CD14-positive monocyte (primary cell): ENCODE measurements around the gene SRPX. TPM values are rescaled to one million over a fixed set of nuclear protein-coding genes. Genes with fewer than 3 reads are reported as not detected.

Source experiments
- DNase-seq, 3 donors: peaks; one replicate each; pipeline ENCODE4 v3.0.0-alpha.2; 2011 to 2022
- H2AFZ ChIP-seq: 2 replicates; pipeline ENCODE4 v1.6.0; 2012; ENCODE audit warnings: mild to moderate bottlenecking, low read depth, low read length, inconsistent platforms; ENCODE audit not compliant: insufficient read depth, poor library complexity, severe bottlenecking
- H3K27ac ChIP-seq, 2 donors: 1 replicate in 1 of 2; 2 replicates in 1 of 2; pipeline ENCODE4 v1.5.1; 2012 to 2013; ENCODE audit warnings: low read length in 2 of 2, control low read depth in 1 of 2, inconsistent platforms in 1 of 2, low read depth in 1 of 2, mild to moderate bottlenecking in 1 of 2
- H3K27me3 ChIP-seq, 2 donors: one replicate each; pipeline versions ENCODE4 v1.6.0 to v1.6.1; 2011 to 2013; ENCODE audit warnings: low read length in 2 of 2; ENCODE audit not compliant: control insufficient read depth in 2 of 2, insufficient read depth in 2 of 2
- H3K36me3 ChIP-seq, 2 donors: replicated peaks in 1 of 2; 1 replicate in 1 of 2; 2 replicates in 1 of 2; pipeline versions ENCODE4 v1.5.1 to v1.6.1; 2012 to 2013; ENCODE audit warnings: low read length in 2 of 2, control low read depth in 1 of 2, inconsistent platforms in 1 of 2, mild to moderate bottlenecking in 1 of 2; ENCODE audit not compliant: insufficient read depth in 2 of 2, control insufficient read depth in 1 of 2
- H3K4me1 ChIP-seq, 2 donors: 1 replicate in 1 of 2; 2 replicates in 1 of 2; pipeline versions ENCODE4 v1.5.1 to v1.6.1; 2012 to 2013; ENCODE audit warnings: low read length in 2 of 2, control low read depth in 1 of 2, inconsistent platforms in 1 of 2, mild to moderate bottlenecking in 1 of 2, moderate library complexity in 1 of 2; ENCODE audit not compliant: insufficient read depth in 2 of 2, control insufficient read depth in 1 of 2
- H3K4me2 ChIP-seq: replicated peaks from 2 replicates; pipeline ENCODE3; 2012; ENCODE audit warnings: low read length, moderate library complexity, mild to moderate bottlenecking; ENCODE audit not compliant: poor library complexity, severe bottlenecking; ENCODE audit errors: extremely low read depth
- H3K4me3 ChIP-seq, 3 experiments: fragments of 200-600 bp in 1 of 3; sonication (generic) in 1 of 3; replicated peaks in 1 of 3; 1 replicate in 2 of 3; 2 replicates in 1 of 3; pipeline ENCODE4 v1.5.1; 2011 to 2013; ENCODE audit warnings: low read length in 3 of 3, mild to moderate bottlenecking in 3 of 3, control low read depth in 2 of 3, low read depth in 2 of 3, inconsistent platforms in 1 of 3, moderate library complexity in 1 of 3
- H3K79me2 ChIP-seq: 2 replicates; pipeline ENCODE4 v1.6.0; 2012; ENCODE audit warnings: mild to moderate bottlenecking, control low read depth, inconsistent platforms, low read length, moderate library complexity; ENCODE audit not compliant: insufficient read depth
- H3K9ac ChIP-seq: 2 replicates; pipeline ENCODE4 v1.6.0; 2017; ENCODE audit warnings: low read length, mild to moderate bottlenecking; ENCODE audit not compliant: insufficient read depth, poor library complexity, severe bottlenecking
- H3K9me3 ChIP-seq, 2 donors: replicated peaks in 1 of 2; 1 replicate in 1 of 2; 2 replicates in 1 of 2; pipeline versions ENCODE4 v1.5.1 to v1.6.1; 2012 to 2013; ENCODE audit warnings: low read length in 2 of 2, control low read depth in 1 of 2; ENCODE audit not compliant: control insufficient read depth in 1 of 2, insufficient read depth in 1 of 2
- H4K20me1 ChIP-seq: 2 replicates; pipeline ENCODE4 v1.6.0; 2012; ENCODE audit warnings: mild to moderate bottlenecking, low read length, control low read depth, moderate library complexity; ENCODE audit not compliant: insufficient read depth
- H3K27ac Mint-ChIP-seq, 7 donors: one replicate each; pipeline ENCODE4 v1.8.0; 2020; ENCODE audit warnings: mild to moderate bottlenecking in 7 of 7, mixed read lengths in 7 of 7, moderate library complexity in 6 of 7, inconsistent platforms in 2 of 7
- H3K27me3 Mint-ChIP-seq, 3 donors: one replicate each; pipeline ENCODE4 v1.8.0; 2021 to 2022; ENCODE audit warnings: low read depth in 3 of 3, mild to moderate bottlenecking in 3 of 3, mixed read lengths in 3 of 3, moderate library complexity in 3 of 3, inconsistent platforms in 1 of 3
- H3K36me3 Mint-ChIP-seq, 2 donors: one replicate each; pipeline ENCODE4 v1.8.0; 2020; ENCODE audit warnings: mixed read lengths in 2 of 2, inconsistent platforms in 1 of 2, mild to moderate bottlenecking in 1 of 2
- H3K4me1 Mint-ChIP-seq: one replicate; pipeline ENCODE4 v1.8.0; 2020; ENCODE audit warnings: mild to moderate bottlenecking, mixed read lengths
- H3K4me3 Mint-ChIP-seq, 2 donors: one replicate each; pipeline ENCODE4 v1.8.0; 2020; ENCODE audit warnings: mild to moderate bottlenecking in 2 of 2, mixed read lengths in 2 of 2, moderate library complexity in 1 of 2
- H3K9me3 Mint-ChIP-seq, 7 donors: one replicate each; pipeline ENCODE4 v1.8.0; 2020 to 2022; ENCODE audit warnings: mixed read lengths in 7 of 7, mild to moderate bottlenecking in 6 of 7, moderate library complexity in 6 of 7, inconsistent platforms in 2 of 7
- WGBS: methylation state at CpG from one replicate; pipeline ENCODE4 v1.1.5; 2013; ENCODE audit warnings: missing lambda C conversion rate; ENCODE audit not compliant: insufficient coverage; 5-methylcytosine and 5-hydroxymethylcytosine counted together
- intact Hi-C, 2 donors: fragments of 100-400 bp; cut with micrococcal nuclease; formaldehyde crosslinking; loops; one replicate each; pipeline versions ENCODE4 v1.15.0 to v1.15.1; 2023
- polyA plus RNA-seq, 3 donors: library from polyadenylated mRNA; depleted of rRNA in 1 of 3; unstranded in 2 of 3; stranded (reverse) in 1 of 3; fragments of 300-500 nt in 2 of 3; fragments of >200 nt in 1 of 3; fragmentation: Illumina TruSeq in 2 of 3; gene quantifications; 1 replicate in 2 of 3; 2 replicates in 1 of 3; pipeline ENCODE4 v1.2.3, GENCODE V29; 2012 to 2021
- TF ChIP-seq, protein P1 (sequence below): fragments of 200-600 bp; IDR thresholded peaks from one replicate; pipeline ENCODE4 v1.8.0; 2022; ENCODE audit warnings: antibody characterized with exemption, mild to moderate bottlenecking

The SRPX gene
- polyA plus RNA-seq, 3 donors, result not detected

DNA sequence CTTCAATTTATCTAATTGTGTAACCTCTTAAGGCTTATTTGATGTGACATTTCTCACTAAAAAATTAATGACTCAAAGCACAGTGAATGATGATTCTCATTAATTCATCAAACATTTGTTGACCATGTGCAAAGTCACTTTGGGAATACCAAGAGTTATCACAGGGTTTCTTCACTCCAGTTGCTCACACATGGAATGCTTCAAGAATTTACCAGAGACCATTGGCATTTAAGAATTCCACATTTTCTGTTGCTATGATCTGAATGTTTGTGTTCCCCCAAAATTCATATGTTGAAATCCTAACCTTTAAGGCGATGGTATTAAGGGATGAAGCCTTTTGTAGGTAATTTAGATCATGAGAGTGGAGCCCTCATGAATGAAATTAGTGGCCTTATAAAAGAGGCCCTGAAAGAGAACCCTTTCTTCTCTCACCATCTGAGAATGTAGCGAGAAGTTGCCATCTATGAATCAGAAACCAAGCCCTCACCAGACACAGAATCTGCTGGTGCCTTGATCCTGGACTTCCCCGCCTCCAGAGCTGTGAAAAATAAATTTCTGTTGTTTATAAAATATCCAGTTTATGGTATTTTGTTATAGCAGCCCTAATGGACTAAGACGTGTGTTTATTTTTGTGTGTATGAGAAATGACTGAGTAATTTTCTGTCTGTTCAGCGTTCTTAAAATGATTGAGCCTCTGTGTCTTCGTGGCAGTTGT lies 16.4 kb upstream of the SRPX start:
- WGBS, result no CpG with 5 or more reads among the region's 6 CpGs
- intact Hi-C loops, result no loop called here
- Histone ChIP-seq H4K20me1 (no peaks in the 10 kb centered on the region), H3K9me3 (no peaks in the 10 kb centered on the region), H3K4me1 (no peaks in the 10 kb centered on the region), H3K27ac (no peak overlapping the region), H3K79me2 (no peaks in the 10 kb centered on the region), H2AFZ (no peak overlapping the region), H3K4me3 (no peak overlapping the region), H3K36me3 (no peaks in the 10 kb centered on the region), H3K9ac (no peak overlapping the region), H3K27me3 (no peaks in the 10 kb centered on the region), H3K4me2 (no peak overlapping the region)
- TF ChIP-seq, protein P1, sequence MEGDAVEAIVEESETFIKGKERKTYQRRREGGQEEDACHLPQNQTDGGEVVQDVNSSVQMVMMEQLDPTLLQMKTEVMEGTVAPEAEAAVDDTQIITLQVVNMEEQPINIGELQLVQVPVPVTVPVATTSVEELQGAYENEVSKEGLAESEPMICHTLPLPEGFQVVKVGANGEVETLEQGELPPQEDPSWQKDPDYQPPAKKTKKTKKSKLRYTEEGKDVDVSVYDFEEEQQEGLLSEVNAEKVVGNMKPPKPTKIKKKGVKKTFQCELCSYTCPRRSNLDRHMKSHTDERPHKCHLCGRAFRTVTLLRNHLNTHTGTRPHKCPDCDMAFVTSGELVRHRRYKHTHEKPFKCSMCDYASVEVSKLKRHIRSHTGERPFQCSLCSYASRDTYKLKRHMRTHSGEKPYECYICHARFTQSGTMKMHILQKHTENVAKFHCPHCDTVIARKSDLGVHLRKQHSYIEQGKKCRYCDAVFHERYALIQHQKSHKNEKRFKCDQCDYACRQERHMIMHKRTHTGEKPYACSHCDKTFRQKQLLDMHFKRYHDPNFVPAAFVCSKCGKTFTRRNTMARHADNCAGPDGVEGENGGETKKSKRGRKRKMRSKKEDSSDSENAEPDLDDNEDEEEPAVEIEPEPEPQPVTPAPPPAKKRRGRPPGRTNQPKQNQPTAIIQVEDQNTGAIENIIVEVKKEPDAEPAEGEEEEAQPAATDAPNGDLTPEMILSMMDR, result no peak
- Mint-ChIP-seq H3K27ac (no peak overlapping the region), H3K27me3 (peaks cover 0 to 2% (median 0%) of the 10 kb centered on the region in 3 donors), H3K9me3 (peaks cover 0 to 2% (median 0%) of the 10 kb centered on the region in 7 donors), H3K4me1 (no peaks in the 10 kb centered on the region), H3K4me3 (no peak overlapping the region), H3K36me3 (no peaks in the 10 kb centered on the region)
- DNase-seq, result no peak

GRCh38 chrX:38233891-38234667 lies 13.4 kb upstream of the SRPX start:
- H3K9ac ChIP-seq, result no peak overlapping the region
- H3K79me2 ChIP-seq, result no peaks in the 10 kb centered on the region
- TF ChIP-seq, protein P1, result no peak
- no peaks in the 10 kb centered on the region for H3K4me1 ChIP-seq
- peaks cover 0 to 2% (median 1%) of the 10 kb centered on the region in 3 donors for H3K27me3 Mint-ChIP-seq
- H3K36me3 ChIP-seq, result no peaks in the 10 kb centered on the region
- H3K27me3 ChIP-seq, result no peaks in the 10 kb centered on the region
- H3K9me3 ChIP-seq, result no peaks in the 10 kb centered on the region
- peak overlapping the region in 1 of 7 donors; percentile 4 for H3K27ac Mint-ChIP-seq
- no peaks in the 10 kb centered on the region for H4K20me1 ChIP-seq
- DNase-seq, result no peak
- no peak overlapping the region for H3K4me3 Mint-ChIP-seq
- no peak overlapping the region for H2AFZ ChIP-seq
- no peak overlapping the region for H3K4me2 ChIP-seq
- intact Hi-C loops, result no loop called here
- H3K9me3 Mint-ChIP-seq, result peaks cover 0 to 6% (median 0%) of the 10 kb centered on the region in 7 donors
- H3K4me3 ChIP-seq, result no peak overlapping the region
- H3K27ac ChIP-seq, result no peak overlapping the region
- 100% methylated on average over 1 of the region's 3 CpGs for WGBS
- H3K36me3 Mint-ChIP-seq, result no peaks in the 10 kb centered on the region
- H3K4me1 Mint-ChIP-seq, result peaks cover 5% of the 10 kb centered on the region
